LNCaP clone FGC (cell line): ENCODE results near the gene SLC26A6.

Experiments used
- DNase-seq: peaks from one replicate; pipeline ENCODE4 v3.0.0-alpha.2; 2011; ENCODE audit warnings: low read depth
- H3K4me3 ChIP-seq: 2 replicates; pipeline ENCODE4 v1.5.1; 2011; ENCODE audit warnings: mild to moderate bottlenecking, low read depth, low read length, control low read depth
- TF ChIP-seq, protein P1 (sequence below): IDR thresholded peaks from 2 replicates; pipeline ENCODE4 v1.5.1; 2012; ENCODE audit warnings: mild to moderate bottlenecking; ENCODE audit not compliant: control insufficient read depth, insufficient read depth; ENCODE audit errors: extremely low read depth

Gene SLC26A6

DNA sequence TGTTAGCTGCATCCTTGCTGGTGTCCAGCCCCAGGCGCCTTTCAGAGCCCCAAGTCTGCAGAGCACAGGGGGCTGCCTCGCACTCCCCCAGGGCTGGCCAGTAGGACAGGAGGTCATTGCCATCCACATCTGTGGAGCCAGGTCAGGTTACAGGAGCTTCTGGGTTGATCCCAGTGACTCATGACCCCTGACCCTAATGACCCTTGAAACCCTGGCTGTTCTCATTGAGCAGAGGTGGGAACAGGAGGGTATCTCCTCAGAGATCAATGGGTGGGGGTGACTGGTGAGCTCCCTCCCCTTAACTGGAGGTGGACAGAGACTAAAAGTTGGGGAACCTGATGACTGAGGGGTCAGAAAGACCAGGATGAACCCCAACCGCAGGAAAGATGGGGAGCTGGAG lies 6.1 kb upstream of the SLC26A6 start:
- TF ChIP-seq, protein P1, sequence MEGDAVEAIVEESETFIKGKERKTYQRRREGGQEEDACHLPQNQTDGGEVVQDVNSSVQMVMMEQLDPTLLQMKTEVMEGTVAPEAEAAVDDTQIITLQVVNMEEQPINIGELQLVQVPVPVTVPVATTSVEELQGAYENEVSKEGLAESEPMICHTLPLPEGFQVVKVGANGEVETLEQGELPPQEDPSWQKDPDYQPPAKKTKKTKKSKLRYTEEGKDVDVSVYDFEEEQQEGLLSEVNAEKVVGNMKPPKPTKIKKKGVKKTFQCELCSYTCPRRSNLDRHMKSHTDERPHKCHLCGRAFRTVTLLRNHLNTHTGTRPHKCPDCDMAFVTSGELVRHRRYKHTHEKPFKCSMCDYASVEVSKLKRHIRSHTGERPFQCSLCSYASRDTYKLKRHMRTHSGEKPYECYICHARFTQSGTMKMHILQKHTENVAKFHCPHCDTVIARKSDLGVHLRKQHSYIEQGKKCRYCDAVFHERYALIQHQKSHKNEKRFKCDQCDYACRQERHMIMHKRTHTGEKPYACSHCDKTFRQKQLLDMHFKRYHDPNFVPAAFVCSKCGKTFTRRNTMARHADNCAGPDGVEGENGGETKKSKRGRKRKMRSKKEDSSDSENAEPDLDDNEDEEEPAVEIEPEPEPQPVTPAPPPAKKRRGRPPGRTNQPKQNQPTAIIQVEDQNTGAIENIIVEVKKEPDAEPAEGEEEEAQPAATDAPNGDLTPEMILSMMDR = no peak
- DNase-seq = no peak
- H3K4me3 ChIP-seq = no peak overlapping the region

DNA sequence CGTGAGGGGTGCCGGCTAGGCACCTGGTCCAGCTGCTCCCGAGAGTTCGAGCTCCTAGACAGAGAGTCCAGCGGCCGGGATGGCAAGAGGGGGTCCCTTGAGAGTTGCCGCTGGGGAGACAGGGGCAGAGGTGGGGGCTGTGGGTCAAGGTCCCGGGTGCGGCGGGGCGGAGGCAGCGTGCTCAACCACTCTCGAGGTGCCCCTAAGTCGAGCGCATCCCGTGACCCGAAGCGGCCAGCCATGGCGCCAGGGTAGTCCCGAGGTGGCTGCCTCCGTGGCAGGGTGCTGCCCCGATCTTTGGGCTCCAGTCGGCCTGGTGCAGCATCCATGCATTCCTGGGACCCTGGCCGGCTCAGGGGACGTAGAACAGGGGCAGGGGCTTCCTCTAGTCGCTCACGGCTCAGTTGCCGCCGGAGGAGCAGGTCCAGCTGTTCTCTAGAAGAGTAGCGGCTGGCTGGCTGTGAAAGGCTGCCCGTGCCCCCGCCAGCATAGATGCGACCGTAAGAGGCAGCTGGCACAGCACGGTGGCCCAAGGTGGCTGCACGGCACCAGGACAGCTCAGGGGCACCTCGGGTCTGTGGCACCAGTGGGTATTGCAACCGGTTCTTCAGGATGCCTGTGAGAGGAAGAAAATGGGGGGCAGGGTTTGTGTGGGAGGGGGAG lies 4.8 kb upstream of the SLC26A6 start:
- TF ChIP-seq, protein P1 = no peak
- DNase-seq = no peak
- no peak overlapping the region for H3K4me3 ChIP-seq

DNA sequence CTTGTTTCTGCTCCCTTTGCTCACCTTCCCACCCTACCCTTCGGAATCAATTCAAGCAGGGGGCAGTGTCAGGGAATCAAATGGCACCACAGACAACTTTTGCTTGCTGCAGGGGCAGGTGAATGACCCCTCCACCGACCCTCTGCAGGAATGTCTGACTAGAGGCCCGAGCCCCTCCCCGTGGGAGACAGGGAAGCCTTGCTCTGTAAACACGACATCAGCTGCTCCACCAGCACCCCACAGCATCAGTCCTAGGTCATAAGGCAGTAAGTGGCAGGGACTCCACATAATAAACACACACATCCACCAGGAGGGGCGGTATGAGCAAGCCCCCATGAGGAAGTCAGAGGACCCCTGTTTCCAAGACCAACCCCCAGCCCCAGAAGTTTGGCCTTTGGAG lies 2.0 kb upstream of the SLC26A6 start:
- no peak for DNase-seq
- H3K4me3 ChIP-seq = no peak overlapping the region
- TF ChIP-seq, protein P1 = no peak

DNA sequence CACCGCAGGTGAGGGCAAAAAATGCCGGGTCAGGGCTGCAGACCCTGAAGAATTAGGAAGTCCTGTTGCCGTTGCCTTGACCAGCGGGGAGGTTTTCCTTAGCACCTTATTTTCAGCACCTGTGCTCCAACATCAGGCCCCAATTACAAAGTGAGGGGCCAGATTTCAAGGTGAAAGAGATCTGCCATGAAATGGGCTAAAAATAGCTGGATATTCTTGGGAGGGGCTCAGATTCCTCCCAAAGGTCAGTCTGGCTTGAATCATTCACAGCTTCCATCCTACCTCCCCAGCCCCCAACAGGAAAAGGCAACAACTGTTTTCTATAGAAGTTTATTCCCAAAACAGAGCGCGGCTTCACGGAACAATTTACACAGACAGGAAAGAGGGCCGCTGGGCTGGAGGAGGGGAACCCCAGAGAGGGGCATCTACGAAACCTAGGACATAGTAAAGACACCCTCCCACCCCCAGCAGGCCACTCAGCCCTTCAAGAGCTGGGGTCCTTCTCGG lies 941 bp upstream of the SLC26A6 start:
- peak overlapping the region; percentile 95 for H3K4me3 ChIP-seq
- TF ChIP-seq, protein P1 = no peak

DNA sequence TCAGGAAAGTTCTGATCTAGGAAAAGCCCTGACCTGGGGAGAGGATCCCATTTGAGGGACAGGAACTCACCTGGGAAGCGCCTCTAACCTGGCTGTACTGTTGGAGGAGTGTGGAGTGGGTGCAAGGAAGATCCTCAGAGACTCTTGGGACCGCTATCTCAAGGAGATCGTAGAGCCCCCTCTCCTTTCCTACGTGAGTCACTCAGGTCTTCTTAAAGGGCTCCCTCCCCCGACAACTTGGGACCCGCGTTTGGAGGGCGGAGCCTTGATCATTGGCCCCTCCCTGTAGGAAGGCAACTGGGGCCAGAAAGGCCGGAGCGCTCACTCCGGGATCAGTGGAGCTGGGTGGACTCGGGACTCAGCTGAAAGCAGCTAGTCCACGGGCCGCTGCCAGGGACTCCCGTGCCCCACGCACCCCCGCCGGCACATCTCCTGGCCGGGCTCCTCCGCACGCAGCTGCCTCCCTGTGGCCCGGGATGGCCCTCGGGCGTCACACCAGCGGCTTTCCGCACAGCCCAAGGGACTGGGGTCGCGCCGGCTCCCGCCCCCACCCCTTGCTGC lies 520 bp downstream of the SLC26A6 start:
- TF ChIP-seq, protein P1 = no peak
- H3K4me3 ChIP-seq = peak overlapping the region; percentile 95
- no peak for DNase-seq

More for the DNA sequence above, 941 bp upstream of the SLC26A6 start:
- no peak for DNase-seq

DNA sequence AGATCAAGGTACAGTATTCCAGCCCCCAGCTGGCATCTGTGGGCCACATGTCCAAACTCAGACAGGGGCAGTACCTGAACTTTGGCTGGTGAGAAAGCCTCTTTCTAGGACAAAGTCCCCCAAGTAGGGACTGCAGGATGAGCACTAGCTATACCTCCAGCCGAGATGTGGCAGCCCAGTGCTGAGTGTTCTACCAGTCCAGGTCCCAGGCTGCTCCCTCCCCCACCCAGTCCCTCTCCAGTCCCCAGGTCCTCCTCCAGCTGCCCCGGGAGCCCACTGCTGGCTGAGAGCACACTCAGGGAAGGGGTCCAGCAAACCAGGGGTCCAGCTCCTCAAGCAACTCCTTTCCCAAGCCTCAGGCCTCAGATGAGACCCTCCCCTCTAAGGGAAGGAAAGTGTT lies 1.5 kb downstream of the SLC26A6 start:
- TF ChIP-seq, protein P1 = no peak
- H3K4me3 ChIP-seq = 0 out of 2 replicates have a peak overlapping the region, but pooled peaks have one; percentile 95
- DNase-seq = no peak
